IPS-15b (cell line): ENCODE measurements around the gene NHERF2.

Experiments
- H3K27me3 ChIP-seq: one replicate; pipeline ENCODE4 v1.6.1; 2013; ENCODE audit warnings: low read length; ENCODE audit not compliant: control insufficient read depth, insufficient read depth
- H3K36me3 ChIP-seq: one replicate; pipeline ENCODE4 v1.6.1; 2013; ENCODE audit warnings: low read length; ENCODE audit not compliant: control insufficient read depth, insufficient read depth
- H3K4me1 ChIP-seq: one replicate; pipeline ENCODE4 v1.6.1; 2013; ENCODE audit warnings: mild to moderate bottlenecking, low read length; ENCODE audit not compliant: control insufficient read depth, insufficient read depth
- H3K4me3 ChIP-seq: one replicate; pipeline ENCODE4 v1.5.1; 2013; ENCODE audit warnings: low read depth, low read length
- H3K9ac ChIP-seq: one replicate; pipeline ENCODE4 v1.6.1; 2013; ENCODE audit warnings: low read depth, mild to moderate bottlenecking, low read length
- H3K9me3 ChIP-seq: one replicate; pipeline ENCODE4 v1.6.1; 2013; ENCODE audit warnings: mild to moderate bottlenecking, low read length; ENCODE audit not compliant: control insufficient read depth, insufficient read depth

The NHERF2 gene

DNA sequence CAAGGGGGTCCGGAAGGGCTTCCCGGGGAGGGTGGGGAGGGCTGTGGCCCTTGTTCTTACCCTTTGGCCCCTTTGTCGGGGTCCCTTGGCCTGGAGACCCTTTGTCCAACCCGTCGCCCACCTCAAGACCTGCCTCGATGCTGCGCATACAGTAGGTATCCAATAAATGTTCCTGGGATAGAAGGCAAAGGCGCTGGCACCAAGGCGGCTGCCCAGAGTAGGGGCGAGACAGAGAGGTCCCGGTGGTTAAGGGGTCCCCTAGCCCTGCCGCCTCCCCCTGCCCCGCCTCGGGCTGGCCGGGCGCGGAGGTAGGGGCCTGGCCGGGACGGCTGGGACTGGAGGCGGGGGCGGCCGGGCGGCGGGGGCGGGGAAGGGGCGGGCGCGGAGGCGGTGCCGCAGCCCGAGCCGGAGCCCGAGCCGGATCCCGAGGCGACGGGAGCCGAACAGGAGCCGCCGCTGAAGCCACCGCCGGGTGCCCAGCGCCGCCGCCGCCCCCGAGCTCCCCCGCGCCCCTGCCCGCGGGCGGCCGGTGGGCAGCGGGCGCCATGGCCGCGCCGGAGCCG, at the start of gene NHERF2:
NHERF2 (plus strand) TSS at position 442 of the 563 bp plus-strand sequence; CDS start at position 546, 104 bp downstream.
- no peak within 1 kb of the TSS for H3K9ac ChIP-seq
- H3K9me3 ChIP-seq: no peaks in the 10 kb centered on the region
- peaks cover 16% of the 10 kb centered on the region for H3K27me3 ChIP-seq
- H3K36me3 ChIP-seq: peaks cover 3% of the 10 kb centered on the region
- peak within 1 kb of the TSS; percentile 32 for H3K4me3 ChIP-seq
- H3K4me1 ChIP-seq: peaks cover 4% of the 10 kb centered on the region

DNA sequence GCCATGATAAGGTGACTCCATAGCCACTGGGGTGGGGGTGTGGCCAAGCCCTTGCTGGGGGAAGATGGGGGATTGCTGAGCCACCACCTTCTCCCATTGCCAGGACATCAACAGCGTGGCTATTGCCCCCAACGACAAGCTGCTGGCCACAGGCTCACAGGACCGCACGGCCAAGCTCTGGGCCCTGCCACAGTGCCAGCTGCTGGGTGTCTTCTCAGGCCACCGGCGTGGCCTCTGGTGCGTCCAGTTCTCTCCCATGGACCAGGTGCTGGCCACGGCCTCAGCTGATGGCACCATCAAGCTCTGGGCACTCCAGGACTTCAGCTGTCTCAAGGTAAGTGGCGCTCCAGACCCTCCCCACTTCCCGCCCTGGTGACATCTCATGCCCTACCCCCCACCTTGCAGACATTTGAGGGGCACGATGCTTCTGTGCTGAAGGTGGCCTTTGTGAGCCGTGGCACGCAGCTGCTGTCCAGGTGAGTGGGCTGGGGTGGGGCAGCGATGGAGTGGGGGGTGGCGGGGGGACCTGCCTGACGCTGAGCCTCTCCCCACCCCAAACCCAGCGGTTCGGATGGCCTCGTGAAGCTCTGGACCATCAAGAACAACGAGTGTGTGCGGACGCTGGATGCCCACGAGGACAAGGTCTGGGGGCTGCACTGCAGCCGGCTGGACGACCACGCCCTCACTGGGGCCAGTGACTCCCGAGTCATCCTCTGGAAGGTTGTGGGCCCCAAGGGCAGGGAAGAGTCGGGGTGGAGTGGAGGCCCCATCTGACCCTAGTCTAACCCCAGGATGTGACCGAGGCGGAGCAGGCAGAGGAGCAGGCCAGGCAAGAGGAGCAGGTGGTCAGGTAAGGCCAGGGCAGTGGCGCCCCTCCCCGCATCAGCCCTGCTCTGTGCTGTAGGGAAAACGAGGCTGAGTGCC, 49.5 kb upstream of the NHERF2 start:
- no peak overlapping the region for H3K4me3 ChIP-seq
- H3K9ac ChIP-seq: no peak overlapping the region
- no peaks in the 10 kb centered on the region for H3K9me3 ChIP-seq
- H3K36me3 ChIP-seq: peaks cover 43% of the 10 kb centered on the region
- peaks cover 27% of the 10 kb centered on the region for H3K27me3 ChIP-seq
- H3K4me1 ChIP-seq: no peaks in the 10 kb centered on the region

DNA sequence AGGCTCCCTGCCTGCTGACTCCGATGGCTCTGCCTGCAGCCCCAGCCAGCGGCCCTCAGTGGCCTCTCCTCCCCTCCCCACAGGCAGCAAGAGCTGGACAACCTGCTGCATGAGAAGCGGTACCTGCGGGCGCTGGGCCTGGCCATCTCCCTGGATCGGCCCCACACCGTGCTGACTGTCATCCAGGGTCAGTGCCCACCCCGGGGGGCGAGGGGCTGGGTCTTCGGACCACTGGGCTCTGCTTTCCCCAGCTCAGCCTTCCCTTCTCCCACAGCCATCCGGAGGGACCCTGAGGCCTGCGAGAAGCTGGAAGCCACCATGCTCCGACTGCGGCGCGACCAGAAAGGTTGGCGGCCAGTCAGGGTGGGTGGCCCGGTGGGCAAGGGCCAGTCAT, 48.8 kb upstream of the NHERF2 start:
- Histone ChIP-seq H3K36me3 (peaks cover 43% of the 10 kb centered on the region), H3K4me3 (no peak overlapping the region), H3K4me1 (no peaks in the 10 kb centered on the region), H3K27me3 (peaks cover 34% of the 10 kb centered on the region), H3K9me3 (no peaks in the 10 kb centered on the region), H3K9ac (no peak overlapping the region)

DNA sequence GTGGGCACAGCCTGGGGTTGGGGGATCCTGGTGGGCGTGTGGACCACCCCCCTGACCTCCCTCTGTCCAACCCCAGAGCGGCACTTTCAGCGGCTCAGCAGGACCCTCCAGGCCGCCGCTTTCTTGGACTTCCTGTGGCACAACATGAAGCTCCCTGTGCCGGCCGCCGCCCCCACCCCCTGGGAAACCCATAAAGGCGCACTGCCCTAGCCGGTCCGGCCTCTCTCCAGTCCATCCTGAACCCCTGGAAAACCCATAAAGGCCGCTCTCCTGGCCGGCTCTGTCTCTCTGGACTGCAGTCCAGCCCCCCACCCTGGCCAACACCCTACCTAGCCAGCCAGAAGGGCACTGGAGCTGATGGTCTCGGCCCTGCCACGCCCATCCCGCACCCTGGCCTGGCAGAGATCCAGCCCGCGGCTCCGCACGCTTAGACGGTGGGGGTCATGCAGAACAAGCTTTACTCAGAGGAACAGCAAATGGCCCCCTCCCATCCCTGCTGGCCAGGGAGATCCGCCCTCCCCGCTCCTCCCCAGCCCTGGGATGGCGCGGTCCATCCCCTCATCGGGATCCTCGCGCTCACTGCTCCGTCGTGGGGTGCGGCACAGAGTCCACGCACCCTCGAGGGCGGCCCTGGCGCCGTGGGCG, 48.1 kb upstream of the NHERF2 start:
- Histone ChIP-seq H3K4me1 (peaks cover 4% of the 10 kb centered on the region), H3K27me3 (peaks cover 38% of the 10 kb centered on the region), H3K9me3 (no peaks in the 10 kb centered on the region), H3K9ac (no peak overlapping the region), H3K36me3 (peaks cover 43% of the 10 kb centered on the region), H3K4me3 (peak overlapping the region; percentile 54)

DNA sequence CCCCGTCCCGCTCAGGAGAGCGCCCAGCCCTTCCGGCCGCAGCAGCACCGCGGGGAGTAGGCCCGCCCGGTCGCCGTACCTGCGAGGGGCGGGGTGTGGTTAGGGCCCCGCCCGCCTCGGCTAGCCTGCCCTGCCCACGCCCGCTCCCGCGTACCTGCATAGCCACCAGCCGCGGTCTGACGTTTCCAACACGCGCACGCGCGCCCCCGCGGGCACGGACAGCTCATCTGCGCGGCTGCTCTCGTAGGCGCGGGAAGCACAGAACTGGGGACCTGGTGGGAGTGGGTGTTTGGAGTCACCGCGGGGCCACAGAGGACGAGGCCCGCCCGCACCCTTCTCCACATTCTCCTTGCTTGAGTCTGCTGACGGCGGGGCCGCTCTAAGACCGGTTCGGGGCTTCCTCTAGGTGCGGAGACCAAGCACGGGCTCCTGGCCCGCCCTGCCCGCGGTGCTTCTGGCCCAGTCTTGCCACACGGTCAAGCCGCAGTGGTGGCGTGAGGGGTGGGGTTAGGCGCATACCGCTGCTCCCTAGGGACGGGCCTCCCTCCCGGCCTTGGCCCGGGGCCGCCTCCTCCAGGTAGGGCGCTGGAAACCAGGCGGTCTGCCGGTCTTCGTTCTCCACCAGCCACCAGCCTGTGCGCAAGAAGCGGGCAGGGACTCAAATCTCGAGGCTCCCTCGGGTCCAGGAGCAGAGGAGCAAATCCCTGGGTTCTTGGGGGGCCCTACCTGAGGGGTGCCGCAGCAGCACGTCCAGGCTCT, 47.3 kb upstream of the NHERF2 start:
- Histone ChIP-seq H3K36me3 (peaks cover 37% of the 10 kb centered on the region), H3K4me1 (peaks cover 4% of the 10 kb centered on the region), H3K9me3 (no peaks in the 10 kb centered on the region), H3K4me3 (peak overlapping the region; percentile 54), H3K9ac (peak overlapping the region; percentile 54), H3K27me3 (peaks cover 38% of the 10 kb centered on the region)

DNA sequence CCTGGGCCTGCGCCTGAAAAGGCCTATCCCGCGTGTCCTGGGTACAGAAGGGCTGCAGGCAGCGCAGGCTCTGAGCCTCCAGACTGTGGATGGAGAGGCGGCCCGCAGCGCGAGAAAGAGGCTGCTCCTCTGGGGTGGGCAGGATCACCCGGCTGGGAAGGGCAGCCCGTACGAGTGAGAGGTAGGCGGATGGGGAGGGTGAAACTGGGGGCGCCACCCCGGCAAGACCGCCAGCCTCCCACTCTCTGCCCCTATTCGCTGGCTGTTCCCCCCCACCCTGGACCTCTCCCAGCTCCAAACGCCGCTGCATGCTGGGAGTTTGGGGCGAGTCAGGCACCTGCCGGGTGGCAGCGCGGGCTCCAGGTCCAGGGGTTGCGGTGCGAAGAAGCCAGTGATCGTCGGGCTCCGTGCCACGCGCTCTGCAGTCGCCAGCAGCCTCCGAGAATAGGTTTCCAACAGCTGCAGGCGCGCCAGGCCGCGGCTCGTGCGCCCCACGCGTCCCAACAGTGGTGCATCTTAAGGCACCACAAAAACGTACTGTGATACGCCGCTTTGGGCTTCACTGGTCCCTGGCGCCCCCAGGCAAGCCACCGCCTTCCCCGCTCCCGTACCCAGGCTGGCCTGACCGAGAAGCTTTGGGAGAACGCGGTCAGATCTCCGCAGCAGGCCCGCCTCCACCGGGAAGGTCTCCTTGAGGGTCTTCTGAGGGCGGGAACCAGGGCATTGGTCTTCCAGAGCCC, 46.5 kb upstream of the NHERF2 start:
- H3K9me3 ChIP-seq: no peaks in the 10 kb centered on the region
- H3K27me3 ChIP-seq: peaks cover 38% of the 10 kb centered on the region
- peaks cover 30% of the 10 kb centered on the region for H3K36me3 ChIP-seq
- peak overlapping the region; percentile 54 for H3K4me3 ChIP-seq
- peaks cover 6% of the 10 kb centered on the region for H3K4me1 ChIP-seq
- H3K9ac ChIP-seq: peak overlapping the region; percentile 54

DNA sequence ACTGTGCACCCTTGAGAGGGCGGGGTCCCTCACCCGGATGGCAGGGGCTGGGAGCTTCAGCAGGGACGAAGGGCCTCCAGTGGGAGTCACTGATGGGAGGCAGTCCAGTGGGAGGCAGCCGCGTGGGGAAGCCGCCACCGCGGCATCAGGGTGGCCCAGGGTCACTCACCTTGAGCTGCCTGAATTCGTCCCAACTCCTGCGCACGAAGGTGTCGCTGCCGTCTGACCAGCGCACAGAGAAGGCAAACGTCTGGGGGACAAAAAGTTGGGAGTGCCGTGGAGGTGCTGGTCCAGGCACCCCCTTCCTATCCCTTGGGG, 46.0 kb upstream of the NHERF2 start:
- H3K9me3 ChIP-seq: no peaks in the 10 kb centered on the region
- no peak overlapping the region for H3K9ac ChIP-seq
- H3K4me1 ChIP-seq: peaks cover 6% of the 10 kb centered on the region
- peak overlapping the region; percentile 54 for H3K4me3 ChIP-seq
- H3K36me3 ChIP-seq: peaks cover 31% of the 10 kb centered on the region
- peaks cover 38% of the 10 kb centered on the region for H3K27me3 ChIP-seq

DNA sequence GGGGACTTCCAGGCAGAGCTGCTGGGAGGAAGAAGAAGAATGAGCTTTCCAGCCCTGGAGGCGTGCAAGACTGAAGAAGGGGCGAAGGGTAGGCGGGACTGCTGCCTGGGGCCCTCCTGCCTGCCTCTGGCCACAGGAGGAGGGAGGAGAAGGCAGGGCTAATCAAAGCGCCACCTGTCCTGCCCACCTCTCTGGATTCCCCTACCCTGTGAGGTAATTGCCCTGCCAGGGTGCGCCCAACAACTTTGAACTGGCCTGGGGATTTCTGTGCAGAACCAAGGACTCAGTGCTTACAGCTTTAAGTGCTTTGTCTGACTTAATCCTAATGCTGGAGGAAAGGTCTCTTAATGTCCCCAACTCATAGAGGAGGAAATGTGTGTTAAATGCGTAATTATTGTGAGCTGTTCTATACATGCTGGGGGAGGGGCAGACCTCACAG, 45.3 kb upstream of the NHERF2 start, which contains the start of gene NOXO1:
NOXO1 (minus strand) TSS at position 72 of the 439 bp plus-strand sequence. CDS start 290 bp downstream, outside the sequence.
- Histone ChIP-seq H3K9ac (no peak within 1 kb of the TSS), H3K27me3 (peaks cover 38% of the 10 kb centered on the region), H3K9me3 (no peaks in the 10 kb centered on the region), H3K4me1 (peaks cover 6% of the 10 kb centered on the region), H3K4me3 (peak within 1 kb of the TSS; percentile 54), H3K36me3 (peaks cover 30% of the 10 kb centered on the region)

DNA sequence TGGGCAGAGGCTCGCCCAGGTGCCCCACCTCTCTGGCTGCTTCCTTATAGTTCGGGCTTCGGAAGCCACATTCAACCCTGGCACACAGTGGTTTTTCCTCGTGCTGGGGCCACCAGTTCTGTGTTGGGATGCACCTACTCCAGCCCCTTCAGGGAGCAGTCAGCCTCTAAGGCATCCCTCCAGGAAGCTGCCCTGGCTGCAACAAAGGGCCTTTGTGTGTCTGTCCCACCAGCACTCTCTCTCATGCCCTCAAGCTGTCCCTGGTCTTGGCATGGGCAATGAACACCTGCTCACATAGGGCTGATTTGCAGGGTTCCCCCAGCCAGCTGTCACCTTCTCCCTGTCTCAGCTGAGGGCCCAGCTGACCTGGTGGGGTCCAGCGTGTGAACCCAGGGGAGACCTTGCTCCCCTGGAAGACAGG, 44.7 kb upstream of the NHERF2 start:
- no peaks in the 10 kb centered on the region for H3K9me3 ChIP-seq
- H3K4me1 ChIP-seq: peaks cover 6% of the 10 kb centered on the region
- no peak overlapping the region for H3K9ac ChIP-seq
- H3K4me3 ChIP-seq: no peak overlapping the region
- H3K36me3 ChIP-seq: peaks cover 27% of the 10 kb centered on the region
- H3K27me3 ChIP-seq: peaks cover 38% of the 10 kb centered on the region

DNA sequence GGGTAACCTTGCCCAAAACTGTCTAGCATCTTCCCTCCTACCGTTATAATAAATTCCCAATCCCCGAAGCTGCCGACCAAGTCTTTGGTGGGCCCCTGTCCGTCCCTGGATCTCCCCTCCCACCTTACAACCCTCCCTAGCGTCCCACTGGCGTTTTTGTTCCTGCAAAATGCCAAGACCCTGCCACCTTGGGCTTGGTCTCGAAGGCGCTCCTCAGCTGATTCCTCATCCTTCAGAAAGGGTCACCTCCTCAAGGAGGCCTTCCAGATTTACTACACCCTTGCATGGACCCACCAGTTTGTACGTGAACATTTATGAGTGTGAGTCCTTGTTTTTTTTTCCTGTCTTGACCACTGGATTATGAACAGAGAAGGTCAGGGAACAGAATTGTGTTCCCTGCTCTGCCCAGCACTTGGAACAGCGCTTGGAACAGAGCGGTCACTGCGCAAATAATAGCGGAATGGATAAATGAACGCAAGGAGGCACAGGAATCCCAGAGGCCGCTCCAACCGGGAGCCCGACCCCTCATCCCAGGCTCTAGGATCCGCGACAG, 43.6 kb upstream of the NHERF2 start:
- no peaks in the 10 kb centered on the region for H3K9me3 ChIP-seq
- peaks cover 6% of the 10 kb centered on the region for H3K4me1 ChIP-seq
- peaks cover 40% of the 10 kb centered on the region for H3K27me3 ChIP-seq
- H3K4me3 ChIP-seq: peak overlapping the region; percentile 66
- peaks cover 19% of the 10 kb centered on the region for H3K36me3 ChIP-seq
- H3K9ac ChIP-seq: no peak overlapping the region
